Transverse colon (tissue), 4 donors: ENCODE measurements around the gene KRT1.

ENCODE experiments used
- EP300 ChIP-seq: sonication (generic); formaldehyde crosslinking; IDR thresholded peaks from one replicate; pipeline ENCODE4 v1.6.1; 2017; ENCODE audit warnings: antibody characterized with exemption, low read depth
- POLR2A ChIP-seq: fragments of 450-650 bp; IDR thresholded peaks from one replicate; pipeline ENCODE4 v1.6.1; 2016; ENCODE audit warnings: antibody characterized with exemption, mild to moderate bottlenecking, moderate library complexity
- POLR2AphosphoS5 ChIP-seq, 3 donors: sonication (generic); formaldehyde crosslinking; IDR thresholded peaks; one replicate each; pipeline ENCODE4 v1.6.1; 2016; ENCODE audit warnings: antibody characterized with exemption in 3 of 3
- TF ChIP-seq, protein P1 (sequence below), 5 experiments: fragments of 200-600 bp in 3 of 5; fragments of 450-650 bp in 2 of 5; sonication (generic) in 3 of 5; IDR thresholded peaks; 1 replicate in 2 of 5; 2 replicates in 3 of 5; pipeline ENCODE4 v1.5.1; 2016 to 2017; ENCODE audit warnings: antibody characterized with exemption in 5 of 5, inconsistent platforms in 3 of 5, mild to moderate bottlenecking in 2 of 5, moderate library complexity in 1 of 5

DNA sequence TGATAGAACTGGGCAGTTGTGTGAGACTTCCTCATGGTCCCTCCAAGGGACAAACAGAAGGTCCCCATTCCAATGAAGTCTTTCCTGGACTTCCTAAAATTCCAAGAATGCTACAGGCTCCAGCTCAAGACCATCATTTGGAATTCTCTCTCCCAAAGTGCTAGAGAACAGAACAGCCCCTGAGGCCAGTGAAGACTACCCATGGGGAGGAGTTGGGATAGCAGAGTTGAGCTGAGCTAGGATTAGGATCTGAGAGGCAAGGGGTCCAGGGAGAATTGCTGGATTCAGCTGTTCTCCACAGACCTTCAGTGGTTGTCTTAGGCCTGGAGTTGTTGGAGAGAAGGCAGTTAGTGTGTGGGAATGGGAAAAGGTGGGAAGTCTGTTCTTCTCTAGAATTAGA is 10.8 kb downstream of the KRT1 start:
- TF ChIP-seq, protein P1, sequence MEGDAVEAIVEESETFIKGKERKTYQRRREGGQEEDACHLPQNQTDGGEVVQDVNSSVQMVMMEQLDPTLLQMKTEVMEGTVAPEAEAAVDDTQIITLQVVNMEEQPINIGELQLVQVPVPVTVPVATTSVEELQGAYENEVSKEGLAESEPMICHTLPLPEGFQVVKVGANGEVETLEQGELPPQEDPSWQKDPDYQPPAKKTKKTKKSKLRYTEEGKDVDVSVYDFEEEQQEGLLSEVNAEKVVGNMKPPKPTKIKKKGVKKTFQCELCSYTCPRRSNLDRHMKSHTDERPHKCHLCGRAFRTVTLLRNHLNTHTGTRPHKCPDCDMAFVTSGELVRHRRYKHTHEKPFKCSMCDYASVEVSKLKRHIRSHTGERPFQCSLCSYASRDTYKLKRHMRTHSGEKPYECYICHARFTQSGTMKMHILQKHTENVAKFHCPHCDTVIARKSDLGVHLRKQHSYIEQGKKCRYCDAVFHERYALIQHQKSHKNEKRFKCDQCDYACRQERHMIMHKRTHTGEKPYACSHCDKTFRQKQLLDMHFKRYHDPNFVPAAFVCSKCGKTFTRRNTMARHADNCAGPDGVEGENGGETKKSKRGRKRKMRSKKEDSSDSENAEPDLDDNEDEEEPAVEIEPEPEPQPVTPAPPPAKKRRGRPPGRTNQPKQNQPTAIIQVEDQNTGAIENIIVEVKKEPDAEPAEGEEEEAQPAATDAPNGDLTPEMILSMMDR (IDR thresholded peaks at IDR 0.05), result no peak
- no peak for TF ChIP-seq EP300
- no peak for TF ChIP-seq POLR2AphosphoS5 (IDR thresholded peaks at IDR 0.05)
- TF ChIP-seq POLR2A, result no peak
